ENCODE measurements around the gene CGB8.
"Not testable (repeated sequence)": the region's sequence is repeated elsewhere in the genome, so short reads cannot be mapped to it uniquely, and the experiment has no call there.

DNA sequence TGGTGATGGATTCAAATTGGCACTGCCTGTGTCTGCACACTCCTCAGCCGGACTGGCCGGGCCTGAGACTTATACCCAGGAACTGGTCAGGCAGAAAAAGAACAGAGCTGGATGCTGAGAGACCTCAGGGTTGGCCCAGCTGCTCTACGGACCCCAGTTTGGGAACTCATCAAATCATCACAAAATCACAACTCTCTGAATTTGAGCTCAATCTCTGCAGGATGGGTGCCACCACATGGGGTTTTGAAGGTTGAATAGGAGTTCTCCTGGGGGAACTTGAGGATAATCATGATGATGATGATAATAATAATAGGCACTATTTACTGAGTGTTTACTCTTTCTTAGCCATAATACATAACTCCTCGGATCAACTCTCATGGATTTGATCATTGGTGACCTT lies 6.2 kb downstream of the CGB8 start:
- TF ChIP-seq POLR2A (IDR thresholded peaks at IDR 0.05) = not testable (repeated sequence)
- TF ChIP-seq, protein P1, sequence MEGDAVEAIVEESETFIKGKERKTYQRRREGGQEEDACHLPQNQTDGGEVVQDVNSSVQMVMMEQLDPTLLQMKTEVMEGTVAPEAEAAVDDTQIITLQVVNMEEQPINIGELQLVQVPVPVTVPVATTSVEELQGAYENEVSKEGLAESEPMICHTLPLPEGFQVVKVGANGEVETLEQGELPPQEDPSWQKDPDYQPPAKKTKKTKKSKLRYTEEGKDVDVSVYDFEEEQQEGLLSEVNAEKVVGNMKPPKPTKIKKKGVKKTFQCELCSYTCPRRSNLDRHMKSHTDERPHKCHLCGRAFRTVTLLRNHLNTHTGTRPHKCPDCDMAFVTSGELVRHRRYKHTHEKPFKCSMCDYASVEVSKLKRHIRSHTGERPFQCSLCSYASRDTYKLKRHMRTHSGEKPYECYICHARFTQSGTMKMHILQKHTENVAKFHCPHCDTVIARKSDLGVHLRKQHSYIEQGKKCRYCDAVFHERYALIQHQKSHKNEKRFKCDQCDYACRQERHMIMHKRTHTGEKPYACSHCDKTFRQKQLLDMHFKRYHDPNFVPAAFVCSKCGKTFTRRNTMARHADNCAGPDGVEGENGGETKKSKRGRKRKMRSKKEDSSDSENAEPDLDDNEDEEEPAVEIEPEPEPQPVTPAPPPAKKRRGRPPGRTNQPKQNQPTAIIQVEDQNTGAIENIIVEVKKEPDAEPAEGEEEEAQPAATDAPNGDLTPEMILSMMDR (IDR thresholded peaks at IDR 0.05) = not testable (repeated sequence)
